Thyroid gland (tissue), 4 donors: Measurements from ENCODE around the gene CMKLR1.

ENCODE experiments used
- CTCF ChIP-seq, 6 experiments: fragments of 200-600 bp in 3 of 6; fragments of 450-650 bp in 3 of 6; sonication (generic) in 3 of 6; IDR thresholded peaks; one replicate each; pipeline ENCODE4 v1.5.1; 2016 to 2019; ENCODE audit warnings: antibody characterized with exemption in 6 of 6, mild to moderate bottlenecking in 2 of 6, inconsistent platforms in 1 of 6, moderate library complexity in 1 of 6
- POLR2A ChIP-seq, 2 donors: fragments of 450-650 bp; IDR thresholded peaks; one replicate each; pipeline ENCODE4 v1.6.1; 2017; ENCODE audit warnings: antibody characterized with exemption in 2 of 2, mild to moderate bottlenecking in 2 of 2, moderate library complexity in 1 of 2

GRCh38 chr12:108319277-108320234 is 19.6 kb downstream of the CMKLR1 start:
- TF ChIP-seq CTCF (IDR thresholded peaks at IDR 0.05) (no peak), POLR2A (IDR thresholded peaks at IDR 0.05) (no peak)
